ENCODE data around the gene NREP.

The NREP gene

DNA sequence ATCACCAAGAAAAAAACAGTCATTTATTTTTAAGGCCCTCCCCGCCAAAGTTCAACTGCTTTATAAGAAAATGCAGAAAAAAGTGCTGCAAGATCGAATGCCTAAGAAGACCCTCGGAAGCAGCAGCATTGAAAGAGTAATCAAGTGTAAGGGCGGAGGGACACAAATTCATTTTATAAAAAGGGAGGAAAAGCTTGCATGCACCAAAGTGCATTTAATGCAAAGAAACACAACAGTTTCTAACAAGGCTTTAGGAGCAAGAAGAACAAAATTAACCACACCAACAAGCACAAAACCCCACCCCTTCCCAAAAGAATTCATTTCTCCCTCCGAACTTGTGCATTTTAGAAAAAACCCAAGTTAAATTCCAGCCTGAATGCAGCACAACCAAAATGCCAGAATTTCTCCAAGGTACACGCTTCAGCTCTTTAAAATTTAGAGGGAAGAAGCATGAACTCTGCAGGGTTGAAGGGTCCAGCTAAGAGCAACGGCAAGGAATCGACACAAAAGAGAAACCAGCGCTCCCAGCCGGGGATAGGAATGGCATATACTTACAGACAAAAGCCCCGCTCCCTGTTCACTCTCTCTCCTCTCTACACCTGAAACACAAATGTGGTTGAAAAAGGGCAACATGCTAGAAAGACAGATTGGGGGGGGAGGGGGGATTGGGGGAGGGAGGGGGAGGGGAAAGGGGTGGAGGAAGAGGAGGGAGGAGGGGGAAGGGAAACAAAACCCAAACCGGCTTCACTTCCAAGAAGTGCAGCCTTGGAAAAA lies at the start of gene NREP:
Gene NREP, minus strand, starts transcription at position 614 of the 774 bp plus-strand sequence. CDS start 1,422 bp downstream, outside the sequence.
- DNase-seq = peak; percentile 41 to 68

DNA sequence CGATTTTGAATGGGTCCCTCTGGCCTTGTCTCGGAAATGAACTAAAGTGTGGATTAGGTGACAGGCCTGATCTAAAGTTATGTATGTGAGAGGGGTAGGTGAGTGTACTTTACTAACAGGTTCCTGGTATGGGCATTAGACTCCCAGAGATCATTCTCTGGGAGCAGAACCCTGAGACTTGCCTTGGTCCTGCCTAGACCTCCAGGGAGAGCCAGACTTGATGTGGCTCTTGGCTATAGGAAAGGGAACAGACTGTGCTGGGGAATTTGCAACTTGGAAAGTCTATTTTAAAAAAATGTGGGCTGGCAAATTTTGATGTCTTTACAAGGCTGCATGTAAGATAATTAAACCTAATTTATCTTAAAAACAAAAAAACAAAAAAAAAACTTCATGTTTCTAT lies 49.8 kb upstream of the NREP start:
- TF ChIP-seq GATA1 (IDR thresholded peaks at IDR 0.05; ENCODE audit: low read depth, low read length) (no peak), POLR2A (IDR thresholded peaks at IDR 0.05; ENCODE audit: low read length) (no peak)
- no peak for DNase-seq

More for the DNA sequence above, at the start of gene NREP:
- TF ChIP-seq GATA1 (IDR thresholded peaks at IDR 0.05; ENCODE audit: low read depth, low read length) (no peak), POLR2A (IDR thresholded peaks at IDR 0.05; ENCODE audit: low read length) (no peak)

DNA sequence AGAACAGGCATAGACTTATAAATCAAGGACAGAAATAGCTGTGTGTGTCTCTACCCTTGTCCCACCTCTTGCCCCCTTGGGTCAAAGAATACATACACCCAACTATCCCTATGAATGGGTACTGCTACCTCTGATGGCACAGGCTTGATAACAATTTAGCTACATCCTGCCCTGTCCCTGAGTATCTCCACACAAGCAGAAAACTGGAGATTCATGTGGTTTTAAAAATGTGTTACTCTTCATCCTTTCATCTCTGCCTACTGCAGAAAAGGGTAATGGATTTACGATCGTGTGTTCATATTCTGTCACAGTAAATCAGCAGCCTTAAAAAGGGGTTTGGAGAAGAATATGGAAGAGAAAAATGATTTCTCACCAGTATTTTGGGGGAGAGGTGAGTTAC lies 49.2 kb upstream of the NREP start:
- DNase-seq = no peak
- TF ChIP-seq GATA1 (IDR thresholded peaks at IDR 0.05; ENCODE audit: low read depth, low read length) (no peak), POLR2A (IDR thresholded peaks at IDR 0.05; ENCODE audit: low read length) (no peak)

DNA sequence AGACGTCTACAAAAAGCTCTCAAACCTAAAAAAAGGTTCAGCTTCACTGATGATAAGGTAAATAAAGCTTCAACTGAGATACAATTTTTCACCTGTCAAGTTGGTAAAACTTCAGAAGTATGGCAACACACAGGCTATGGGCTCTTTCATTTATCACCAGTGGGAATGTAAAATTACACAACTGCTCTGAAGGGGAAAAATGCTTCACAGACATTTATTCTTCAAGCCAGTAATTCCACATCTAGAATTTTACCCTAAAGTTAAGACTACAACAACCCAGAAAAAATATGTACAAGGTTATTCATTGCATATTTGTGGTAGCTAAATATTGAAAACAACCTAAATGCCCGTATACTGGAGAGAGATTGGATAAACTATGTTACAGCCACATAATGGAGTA lies 48.1 kb upstream of the NREP start:
- no peak for DNase-seq
- TF ChIP-seq GATA1 (IDR thresholded peaks at IDR 0.05; ENCODE audit: low read depth, low read length) (no peak), POLR2A (IDR thresholded peaks at IDR 0.05; ENCODE audit: low read length) (no peak)

DNA sequence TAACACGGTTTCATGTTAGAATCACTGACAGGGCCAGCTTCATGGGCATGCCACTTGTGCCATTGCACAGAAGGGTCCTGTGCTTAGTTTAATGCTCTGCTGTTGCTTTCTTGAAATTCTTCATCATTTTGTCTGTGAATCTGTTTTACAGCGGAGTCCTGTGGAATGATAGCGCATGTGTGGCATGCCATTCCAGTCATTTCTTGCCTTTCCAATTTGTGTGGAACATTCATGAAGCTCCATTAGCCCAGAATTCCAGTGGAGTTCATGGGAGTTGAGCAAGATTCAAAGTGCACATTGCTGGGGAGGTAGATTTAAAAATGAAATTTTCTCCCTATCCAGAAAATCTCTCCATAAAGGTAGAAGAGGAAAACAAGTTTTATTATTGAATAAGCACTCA lies 43.4 kb upstream of the NREP start:
- DNase-seq = no peak
- TF ChIP-seq GATA1 (IDR thresholded peaks at IDR 0.05; ENCODE audit: low read depth, low read length) (no peak), POLR2A (IDR thresholded peaks at IDR 0.05; ENCODE audit: low read length) (no peak)

DNA sequence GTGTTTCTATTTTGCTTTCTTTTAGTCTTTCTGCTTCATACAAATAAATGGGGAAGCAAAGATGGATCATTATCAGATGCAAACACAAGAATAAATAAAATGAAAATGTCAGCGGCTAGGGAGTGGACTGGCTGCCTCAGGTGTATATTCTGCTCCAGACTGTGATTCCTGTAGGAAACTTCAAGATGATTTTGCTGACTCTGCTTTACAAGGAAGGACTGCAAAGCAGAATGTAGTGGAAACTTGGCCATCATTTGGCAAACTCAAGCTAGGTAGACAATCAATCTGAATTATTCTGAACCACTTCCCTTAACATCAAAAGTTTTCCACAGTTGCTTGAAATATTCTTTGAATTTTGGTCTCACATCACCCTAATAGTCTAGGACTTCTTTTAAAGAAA lies 38.1 kb upstream of the NREP start:
- TF ChIP-seq POLR2A (IDR thresholded peaks at IDR 0.05; ENCODE audit: low read length) (no peak), GATA1 (IDR thresholded peaks at IDR 0.05; ENCODE audit: low read depth, low read length) (no peak)
- DNase-seq = no peak

- no peak for TF ChIP-seq POLR2A (IDR thresholded peaks at IDR 0.05; ENCODE audit: low read length)
- TF ChIP-seq GATA1 (IDR thresholded peaks at IDR 0.05; ENCODE audit: low read depth, low read length) = no peak
- no peak for DNase-seq
Observed at GRCh38 chr5:111792471-111793058, 35.6 kb upstream of the NREP start.

DNA sequence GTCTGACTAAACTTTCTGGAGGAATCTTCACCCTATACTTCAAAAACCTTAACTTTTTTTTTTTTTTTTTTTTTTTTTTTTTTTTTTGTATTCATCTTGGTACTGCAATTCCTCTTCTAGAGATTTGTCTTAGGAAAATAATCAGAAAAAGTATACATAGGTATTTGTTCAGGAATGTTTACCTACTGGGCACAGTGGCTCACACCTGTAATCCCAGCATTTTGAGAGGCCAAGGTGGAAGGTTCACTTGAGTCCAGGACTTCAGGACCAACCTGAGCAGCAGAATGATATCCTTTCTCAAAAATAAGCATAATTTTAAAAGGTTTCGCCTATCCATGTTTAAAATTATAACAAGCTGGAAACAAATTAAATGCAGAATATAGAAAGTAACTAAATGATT lies 33.3 kb upstream of the NREP start:
- no peak for TF ChIP-seq POLR2A (IDR thresholded peaks at IDR 0.05; ENCODE audit: low read length)
- no peak for TF ChIP-seq GATA1 (IDR thresholded peaks at IDR 0.05; ENCODE audit: low read depth, low read length)
- DNase-seq = no peak

GRCh38 chr5:111787006-111787405 lies 30.0 kb upstream of the NREP start:
- DNase-seq = no peak
- TF ChIP-seq GATA1 (IDR thresholded peaks at IDR 0.05; ENCODE audit: low read depth, low read length) (no peak), POLR2A (IDR thresholded peaks at IDR 0.05; ENCODE audit: low read length) (no peak)

GRCh38 chr5:111784491-111785181 lies 27.6 kb upstream of the NREP start:
- TF ChIP-seq POLR2A (IDR thresholded peaks at IDR 0.05; ENCODE audit: low read length) = no peak
- TF ChIP-seq GATA1 (IDR thresholded peaks at IDR 0.05; ENCODE audit: low read depth, low read length) = no peak
- DNase-seq = no peak

DNA sequence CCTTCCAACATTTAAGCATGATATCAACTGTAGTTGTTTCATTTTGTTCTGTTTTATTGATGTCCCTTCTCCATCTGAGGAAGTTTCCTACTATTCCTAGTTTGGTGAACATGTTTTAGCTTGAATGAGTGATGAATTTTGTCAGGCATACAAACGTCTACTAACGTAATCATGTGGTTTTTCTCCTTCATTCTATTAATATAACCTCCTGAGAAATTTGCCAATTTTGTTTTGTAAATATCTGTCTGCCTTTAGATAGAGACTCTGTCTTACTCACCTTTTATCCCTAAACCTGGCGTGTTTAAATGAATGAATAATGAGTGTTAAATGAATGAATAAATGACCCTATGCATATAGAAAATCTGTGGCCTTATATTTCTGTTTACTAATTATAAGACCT lies 26.5 kb upstream of the NREP start:
- TF ChIP-seq POLR2A (IDR thresholded peaks at IDR 0.05; ENCODE audit: low read length) (no peak), GATA1 (IDR thresholded peaks at IDR 0.05; ENCODE audit: low read depth, low read length) (no peak)
- no peak for DNase-seq

- TF ChIP-seq GATA1 (IDR thresholded peaks at IDR 0.05; ENCODE audit: low read depth, low read length) (no peak), POLR2A (IDR thresholded peaks at IDR 0.05; ENCODE audit: low read length) (no peak)
Observed at GRCh38 chr5:111782216-111782615, 25.2 kb upstream of the NREP start.

GRCh38 chr5:111781200-111781599 lies 24.2 kb upstream of the NREP start:
- no peak for DNase-seq
- TF ChIP-seq GATA1 (IDR thresholded peaks at IDR 0.05; ENCODE audit: low read depth, low read length) (no peak), POLR2A (IDR thresholded peaks at IDR 0.05; ENCODE audit: low read length) (no peak)

More at GRCh38 chr5:111782216-111782615, 25.2 kb upstream of the NREP start:
- no peak for DNase-seq

GRCh38 chr5:111779922-111780292 lies 22.9 kb upstream of the NREP start:
- no peak for TF ChIP-seq POLR2A (IDR thresholded peaks at IDR 0.05; ENCODE audit: low read length)
- no peak for TF ChIP-seq GATA1 (IDR thresholded peaks at IDR 0.05; ENCODE audit: low read depth, low read length)
- DNase-seq = no peak

Data from erythroblast (primary cell).